CD4-positive, alpha-beta T cell treated with Interferon alpha-2 for 1 hour (primary cell): ENCODE results near the gene HTATIP2.
"Not testable (repeated sequence)": the region's sequence is repeated elsewhere in the genome, so short reads cannot be mapped to it uniquely, and the experiment has no call there.

ENCODE experiments used
- DNase-seq, 2 donors: peaks; one replicate each; pipeline ENCODE4 v3.0.0-alpha.2; 2020 to 2022

HTATIP2 gene

GRCh38 chr11:20363500-20364340 lies at the start of gene HTATIP2:
Gene HTATIP2 (plus strand): TSS chr11:20363714. CDS start chr11:20364238, 524 bp downstream.
- DNase-seq = peak; percentile 73 to 82

GRCh38 chr11:20315800-20316199 lies 47.7 kb upstream of the HTATIP2 start:
- DNase-seq = no peak

GRCh38 chr11:20321177-20321576 lies 42.3 kb upstream of the HTATIP2 start:
- no peak for DNase-seq

- no peak for DNase-seq
These were observed 36.1 kb upstream of the HTATIP2 start for GRCh38 chr11:20327377-20327935.

GRCh38 chr11:20336056-20336455 lies 27.5 kb upstream of the HTATIP2 start:
- no peak for DNase-seq

GRCh38 chr11:20337526-20338154 lies 25.9 kb upstream of the HTATIP2 start:
- no peak for DNase-seq

GRCh38 chr11:20342347-20343141 lies 21.0 kb upstream of the HTATIP2 start:
- DNase-seq = no peak

GRCh38 chr11:20351136-20351535 lies 12.4 kb upstream of the HTATIP2 start:
- no peak for DNase-seq

- no peak for DNase-seq
These were observed 11.7 kb upstream of the HTATIP2 start for GRCh38 chr11:20351751-20352262.

GRCh38 chr11:20353829-20354434 lies 9.6 kb upstream of the HTATIP2 start:
- DNase-seq = peak in 1 of 2 donors; percentile 44

GRCh38 chr11:20355221-20356219 lies 8.0 kb upstream of the HTATIP2 start:
- peak in 1 of 2 donors; percentile 58 for DNase-seq

GRCh38 chr11:20357150-20357549 lies 6.4 kb upstream of the HTATIP2 start:
- no peak for DNase-seq

- DNase-seq = peak; percentile 65 to 74
These were observed 2.9 kb upstream of the HTATIP2 start for GRCh38 chr11:20360650-20361049.

- DNase-seq = no peak
These were observed 1.0 kb upstream of the HTATIP2 start for GRCh38 chr11:20362481-20362880.

GRCh38 chr11:20363149-20363499 lies 390 bp upstream of the HTATIP2 start:
- no peak for DNase-seq

- no peak for DNase-seq
These were observed 853 bp downstream of the HTATIP2 start for GRCh38 chr11:20364341-20364792.

GRCh38 chr11:20365465-20365864 lies 2.0 kb downstream of the HTATIP2 start:
- DNase-seq = not testable (repeated sequence)

GRCh38 chr11:20367313-20367948 lies 3.9 kb downstream of the HTATIP2 start:
- no peak for DNase-seq

- no peak for DNase-seq
These were observed 4.9 kb downstream of the HTATIP2 start for GRCh38 chr11:20368438-20368837.

- no peak for DNase-seq
These were observed 6.3 kb downstream of the HTATIP2 start for GRCh38 chr11:20369826-20370225.
